GM21390 (cell line): Measurements from ENCODE around the gene ZBP1.

Source experiments
- ATAC-seq: cut with Tn5 transposase; IDR thresholded peaks from one replicate; pipeline ENCODE4 v1.9.1; 2021; ENCODE audit not compliant: unreplicated experiment

The ZBP1 gene

DNA sequence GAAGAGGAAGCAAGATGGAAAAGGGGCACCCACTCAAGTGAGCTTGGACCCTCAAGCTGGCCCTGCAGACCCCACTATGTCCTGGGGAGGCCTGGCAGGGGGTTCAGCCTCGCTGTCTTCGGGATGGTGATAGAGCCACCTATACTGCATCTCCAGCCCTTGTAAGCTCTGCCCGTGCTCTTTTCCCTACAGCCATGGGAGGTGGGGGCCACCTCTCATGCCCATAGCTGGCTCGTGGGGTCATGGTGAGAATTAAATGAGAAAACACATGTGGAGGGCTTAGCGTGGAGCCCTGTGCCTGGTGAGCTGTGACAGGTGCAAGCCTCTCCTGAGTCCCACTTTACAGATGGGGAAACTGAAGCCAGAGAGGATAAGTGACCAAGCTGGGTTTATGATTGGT, 31.6 kb downstream of the ZBP1 start:
- no peak for ATAC-seq

DNA sequence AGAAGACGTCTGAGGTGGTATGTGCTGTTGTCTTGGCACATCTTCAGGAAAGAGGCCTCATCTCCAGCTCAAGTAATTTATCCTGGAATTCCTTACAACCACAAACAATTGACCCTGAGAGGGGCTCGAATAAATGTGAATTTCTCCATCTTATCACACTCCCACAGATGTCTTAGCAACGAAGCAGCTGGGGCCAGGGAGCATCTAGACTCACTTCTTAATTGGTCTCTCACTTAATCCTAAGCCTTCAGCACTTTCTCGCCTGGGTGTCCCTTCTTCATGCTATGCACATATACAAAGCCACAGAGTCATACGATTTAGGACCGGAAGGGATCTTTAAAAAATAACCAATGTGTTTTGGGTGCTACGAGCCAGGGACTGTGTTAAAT, 32.2 kb downstream of the ZBP1 start:
- no peak for ATAC-seq

DNA sequence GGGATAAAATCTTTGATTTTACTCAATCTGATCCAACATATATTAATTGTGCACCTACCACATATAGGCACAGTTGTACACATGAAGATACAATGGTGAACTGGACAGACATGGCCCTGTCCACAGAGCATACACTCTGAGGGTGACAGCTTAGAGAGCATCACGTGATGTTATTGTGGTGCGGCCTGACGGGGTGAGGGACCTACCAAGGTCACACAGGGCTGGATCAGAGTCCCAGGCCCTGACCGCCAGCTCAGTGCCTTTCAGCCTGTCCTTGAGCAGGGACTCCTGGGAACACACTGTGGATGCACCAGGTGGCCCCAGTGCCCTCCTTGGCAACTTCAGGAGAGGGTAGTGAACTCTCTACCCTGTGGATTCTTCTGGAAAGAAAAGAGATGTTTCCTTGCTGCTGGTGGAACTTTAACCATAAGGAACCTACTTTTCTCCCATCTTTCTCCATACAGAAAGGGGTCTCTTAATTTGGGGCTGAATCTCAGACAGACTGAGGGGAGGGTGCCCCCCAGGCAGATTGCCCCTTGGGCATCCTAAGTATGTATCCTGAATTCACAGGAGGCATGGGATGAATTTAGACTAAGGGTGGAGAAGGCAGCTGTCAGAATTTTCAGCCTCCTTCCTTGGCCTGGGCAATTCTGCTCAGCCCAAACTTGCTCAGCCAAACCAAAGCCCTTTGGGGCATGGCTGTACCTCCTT, 32.8 kb downstream of the ZBP1 start:
- no peak for ATAC-seq

DNA sequence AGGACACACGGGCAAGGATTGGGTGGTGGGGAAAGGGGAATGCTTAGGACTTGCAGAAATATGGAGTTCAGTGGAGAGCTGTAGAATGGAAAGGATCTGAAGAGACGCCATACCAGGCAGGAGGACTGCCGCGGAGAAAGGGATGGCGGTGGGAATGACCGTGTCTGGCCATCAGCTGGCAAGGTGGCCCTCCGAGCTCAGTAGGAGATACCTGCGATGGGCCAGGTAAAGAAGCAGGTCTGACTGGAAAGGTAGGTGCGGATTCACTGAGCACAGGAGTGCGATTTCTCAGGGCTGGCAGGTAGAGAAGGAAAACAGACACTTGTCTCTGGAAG, 33.3 kb downstream of the ZBP1 start:
- ATAC-seq: no peak

DNA sequence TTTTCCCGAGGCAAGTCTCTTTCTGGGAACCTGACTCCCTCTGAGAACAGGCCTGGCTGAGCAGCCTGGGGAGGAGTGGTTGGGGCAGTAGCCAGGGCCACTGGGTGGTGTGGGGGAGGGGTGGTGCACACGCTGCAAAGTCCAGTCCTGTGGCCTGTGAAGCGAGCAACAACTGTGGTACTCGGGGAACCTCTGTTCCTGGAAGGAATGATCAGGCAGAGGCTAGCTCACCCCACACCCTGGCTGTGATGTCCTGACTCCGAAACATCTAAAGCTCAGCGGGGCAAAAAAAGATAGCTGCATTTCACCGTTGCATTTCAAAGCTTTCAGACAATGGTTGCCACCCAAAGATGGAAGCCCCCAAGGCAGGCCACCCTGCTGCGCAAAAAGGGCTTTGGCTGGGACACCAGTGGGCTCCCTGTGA, 33.8 kb downstream of the ZBP1 start:
- ATAC-seq: no peak

DNA sequence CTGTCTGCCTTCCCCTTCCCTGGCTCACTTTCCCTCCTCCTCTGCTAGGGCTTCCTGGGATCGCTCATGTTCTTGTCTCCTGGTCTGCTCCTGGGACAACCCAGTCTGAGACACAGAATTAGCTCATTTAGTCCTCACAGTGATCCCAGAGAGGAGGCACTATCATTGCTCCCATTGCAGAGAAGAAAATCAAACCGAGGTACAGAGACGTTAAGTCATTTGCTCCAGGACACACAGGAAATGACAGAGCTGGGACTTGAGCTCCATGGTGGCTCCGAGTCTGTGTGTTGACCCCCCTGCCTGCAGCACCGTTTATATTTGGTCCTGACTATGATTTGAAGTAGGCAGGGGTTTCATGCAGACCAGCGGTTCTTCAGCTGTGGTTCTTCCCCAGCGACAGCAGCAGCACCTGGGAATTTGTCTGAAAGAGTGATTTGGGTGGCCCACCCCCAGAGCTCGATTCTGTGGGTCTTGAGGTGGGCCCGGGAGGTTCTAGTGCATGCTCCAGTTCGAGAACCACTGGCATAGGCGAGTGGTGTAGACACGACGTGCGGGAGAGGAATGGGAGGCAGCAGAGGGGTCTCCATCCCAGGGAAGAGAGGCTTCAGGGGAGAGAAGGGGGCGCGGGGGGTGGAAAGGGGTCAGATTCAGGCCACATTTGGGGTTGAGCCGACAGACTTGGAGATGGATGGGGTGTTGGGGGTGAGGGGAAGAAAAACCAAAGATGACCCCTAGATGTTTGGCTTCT, 34.6 kb downstream of the ZBP1 start:
- no peak for ATAC-seq

DNA sequence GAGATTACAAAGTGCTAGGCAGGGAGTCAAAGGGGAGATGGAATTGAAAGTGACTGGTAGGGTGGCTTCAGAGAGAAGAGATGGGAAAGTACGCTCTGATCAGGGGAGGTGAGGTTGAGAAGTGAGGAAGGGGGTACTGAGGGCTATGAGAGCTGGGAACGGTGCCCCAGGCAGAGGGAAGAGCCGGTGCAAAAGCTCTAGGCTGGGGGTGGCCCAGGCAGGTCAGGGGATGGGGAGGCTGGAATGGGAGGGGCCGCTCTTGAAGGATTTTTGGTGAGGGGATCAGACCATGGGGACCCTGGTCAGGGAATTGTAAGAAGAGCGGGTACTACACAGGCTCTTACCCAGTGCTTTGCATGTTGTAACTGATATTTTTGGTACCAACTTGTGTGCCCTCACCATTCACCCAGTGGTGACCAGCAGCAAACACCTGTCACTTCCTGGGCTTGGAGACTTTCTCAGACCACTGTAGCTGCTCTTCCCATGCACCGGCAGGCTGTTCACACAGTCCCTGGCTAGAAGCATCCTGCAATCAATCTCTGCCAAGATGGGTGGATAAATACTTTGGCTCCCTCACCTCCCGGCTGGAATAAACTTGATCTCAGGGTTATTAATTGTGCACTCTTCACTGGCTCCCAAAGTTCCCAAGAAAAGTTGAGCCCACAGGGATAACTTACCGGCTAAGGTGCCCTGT, 35.3 kb downstream of the ZBP1 start:
- no peak for ATAC-seq

DNA sequence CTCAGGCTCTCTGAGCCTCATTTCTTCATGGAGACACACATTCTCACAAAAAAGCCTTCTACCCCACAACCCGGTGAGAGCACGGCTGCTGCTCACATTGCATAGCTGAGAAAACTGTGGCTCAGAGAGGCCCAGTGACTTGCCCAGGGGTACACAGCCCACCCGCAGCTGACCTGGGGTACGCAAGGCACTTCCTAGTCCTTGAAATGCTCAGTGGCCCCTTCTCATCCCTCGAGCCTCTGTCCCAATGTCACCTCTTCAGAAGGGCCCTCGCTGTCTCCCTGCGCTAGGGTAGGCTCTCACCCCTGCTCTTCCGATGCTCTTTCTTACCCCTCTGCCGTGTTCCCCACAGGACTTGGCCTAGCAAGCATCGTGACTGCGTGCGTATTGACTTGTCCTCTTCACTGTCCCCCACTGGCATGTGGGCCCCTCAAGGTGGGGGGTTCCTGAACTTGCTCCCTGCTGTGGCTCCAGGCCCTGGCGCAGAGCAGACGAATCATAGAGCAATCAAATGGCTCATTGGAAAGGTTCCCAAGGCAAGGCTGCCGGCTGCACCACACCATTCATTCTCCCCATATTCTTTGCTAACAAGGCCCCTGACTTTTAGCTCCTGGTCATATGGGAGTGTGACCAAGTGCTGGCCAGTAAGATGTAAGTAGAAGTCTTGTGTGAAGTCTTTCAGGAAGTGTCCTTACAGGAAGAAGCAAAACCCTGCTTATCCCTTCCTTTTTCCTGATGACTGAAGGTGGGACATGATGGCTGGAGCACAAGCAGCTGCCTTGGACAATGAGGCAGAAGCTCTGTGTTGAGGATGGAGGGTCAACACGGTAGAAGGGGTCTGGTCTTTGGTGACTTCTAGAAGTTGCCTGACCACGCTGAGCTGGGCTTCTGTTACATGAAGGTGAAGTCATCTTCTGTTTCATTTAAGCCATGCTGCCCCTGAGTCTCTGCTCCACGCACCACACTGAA, 36.7 kb downstream of the ZBP1 start:
- no peak for ATAC-seq

DNA sequence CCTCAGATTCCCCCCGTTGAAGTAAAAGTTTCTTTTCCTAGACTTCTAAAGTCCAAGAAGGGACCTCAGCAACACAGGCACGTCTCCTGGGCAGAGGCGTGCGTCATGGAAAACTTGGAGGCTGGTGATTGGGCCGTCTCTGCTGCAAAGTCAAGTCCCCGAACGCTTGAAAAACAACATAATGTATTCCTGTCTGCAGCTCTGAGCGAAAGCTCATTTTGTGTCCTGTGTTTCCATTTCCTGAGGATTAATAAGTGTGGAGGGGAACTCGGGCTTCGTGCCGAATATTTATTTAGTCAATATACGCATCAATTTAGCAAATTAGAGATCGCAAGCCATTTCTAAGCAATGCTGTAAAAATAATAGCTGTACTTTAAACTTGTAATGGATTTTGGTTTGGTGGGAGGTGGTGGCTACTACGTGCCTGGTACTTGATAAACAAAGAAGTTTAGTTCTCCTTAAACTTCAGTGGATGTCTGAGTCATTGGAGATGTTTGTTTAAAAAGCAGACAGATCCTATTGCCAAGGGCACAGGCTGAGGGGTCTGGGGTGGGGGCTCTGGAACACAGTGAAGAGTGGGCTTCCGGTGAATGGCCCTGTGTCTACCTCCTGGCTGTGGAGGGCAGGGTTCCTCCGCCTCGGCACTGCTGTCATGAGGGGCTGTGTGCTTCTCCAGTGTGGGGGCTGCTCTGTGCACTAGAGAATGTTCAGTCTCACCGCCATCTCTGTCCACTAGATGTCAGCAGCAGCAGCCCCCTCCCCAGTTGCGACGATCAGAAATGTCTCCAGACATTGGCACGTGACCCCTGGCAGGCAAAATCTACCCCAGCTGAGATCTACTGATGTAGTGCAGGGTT, 37.6 kb downstream of the ZBP1 start:
- no peak for ATAC-seq

DNA sequence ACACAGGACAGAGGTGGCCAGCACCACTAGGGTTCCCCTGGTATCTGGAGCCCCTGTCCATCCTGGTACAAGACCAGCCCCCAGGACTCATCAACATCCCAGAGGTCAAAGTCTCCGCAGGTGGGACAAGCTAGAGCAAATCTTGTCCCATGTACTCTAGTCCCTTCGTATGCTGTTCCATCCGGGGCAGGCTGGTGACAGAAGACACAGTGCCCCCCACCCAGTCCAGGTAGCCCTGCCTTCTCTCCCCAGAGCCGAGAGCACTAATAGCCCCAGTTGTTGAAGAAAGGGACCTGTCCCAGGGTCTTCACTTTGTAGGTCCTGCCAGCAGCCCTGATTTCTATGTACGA, 38.2 kb downstream of the ZBP1 start:
- ATAC-seq: no peak

DNA sequence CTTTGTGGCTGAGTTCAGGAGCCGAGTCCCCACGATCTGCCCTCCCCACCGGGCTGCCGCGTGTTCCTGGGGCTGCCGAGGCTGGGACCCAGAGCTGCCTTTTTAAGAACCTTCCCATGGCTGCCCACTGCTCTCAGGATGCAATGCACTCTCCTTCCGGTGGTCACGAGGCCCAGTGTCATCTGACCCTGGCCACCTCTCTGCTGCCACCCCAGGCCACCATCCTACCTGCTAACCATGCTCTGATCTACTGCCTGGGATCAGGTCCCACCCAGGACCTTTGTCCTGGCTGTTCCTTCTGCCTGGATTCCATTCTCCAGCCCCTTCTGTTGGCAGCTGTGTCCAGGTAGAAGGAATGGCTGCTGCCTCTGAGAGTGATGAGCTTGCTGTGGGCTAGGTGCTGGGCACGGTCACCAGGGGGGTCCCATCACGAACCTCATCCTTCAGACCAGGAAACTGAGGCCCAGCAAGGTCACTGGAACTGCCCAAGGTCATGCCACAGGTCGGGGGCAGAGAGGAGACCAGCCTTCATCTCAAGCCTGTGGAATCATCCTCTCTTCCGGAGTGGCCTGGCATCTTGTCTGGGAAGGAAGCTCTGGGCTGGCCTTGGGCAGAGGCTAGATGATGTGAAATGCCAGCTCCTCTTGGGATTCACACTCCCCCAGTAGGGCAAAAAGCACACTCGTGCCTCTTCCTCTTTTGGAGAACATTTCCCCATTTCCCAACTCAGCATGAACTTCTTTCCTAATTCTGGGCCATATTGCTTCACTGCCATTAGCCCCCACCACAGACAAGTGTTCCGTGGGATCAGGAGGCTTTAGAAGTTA, 38.8 kb downstream of the ZBP1 start:
- no peak for ATAC-seq

DNA sequence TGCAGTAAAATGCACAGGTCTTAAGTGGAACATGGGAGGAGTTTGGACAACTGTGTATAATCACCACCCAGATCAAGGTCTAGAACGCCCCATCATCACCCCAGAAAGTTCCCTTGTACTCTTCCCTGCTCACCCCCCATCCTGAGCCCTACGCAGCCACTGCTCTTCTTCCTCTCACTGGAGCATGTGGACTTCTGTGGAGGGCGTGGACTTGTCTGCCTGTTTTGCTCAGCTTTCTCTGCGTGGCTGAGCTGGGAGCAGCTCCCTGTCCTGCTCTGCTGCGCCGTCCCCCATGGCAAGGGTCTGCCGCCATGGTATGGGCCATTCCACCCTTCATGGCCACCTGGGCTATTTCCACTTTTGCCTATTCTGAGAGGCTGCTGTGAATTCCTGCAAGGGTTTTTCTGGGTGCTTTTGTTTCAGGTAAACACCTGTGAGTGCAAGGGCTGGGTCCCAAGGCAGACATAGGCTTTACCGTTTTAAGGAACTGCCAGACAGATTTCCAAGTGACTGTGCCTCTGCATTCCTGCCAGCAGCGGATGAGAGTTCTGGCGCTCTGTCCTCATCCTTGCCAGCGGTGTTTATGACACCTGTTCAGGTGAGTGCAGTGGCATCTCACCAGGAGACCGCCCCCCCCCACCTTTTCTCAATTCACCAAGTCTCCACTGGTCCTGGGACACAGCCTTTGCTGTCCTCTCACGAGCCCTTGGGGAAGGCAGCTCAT, 39.6 kb downstream of the ZBP1 start:
- ATAC-seq: no peak

DNA sequence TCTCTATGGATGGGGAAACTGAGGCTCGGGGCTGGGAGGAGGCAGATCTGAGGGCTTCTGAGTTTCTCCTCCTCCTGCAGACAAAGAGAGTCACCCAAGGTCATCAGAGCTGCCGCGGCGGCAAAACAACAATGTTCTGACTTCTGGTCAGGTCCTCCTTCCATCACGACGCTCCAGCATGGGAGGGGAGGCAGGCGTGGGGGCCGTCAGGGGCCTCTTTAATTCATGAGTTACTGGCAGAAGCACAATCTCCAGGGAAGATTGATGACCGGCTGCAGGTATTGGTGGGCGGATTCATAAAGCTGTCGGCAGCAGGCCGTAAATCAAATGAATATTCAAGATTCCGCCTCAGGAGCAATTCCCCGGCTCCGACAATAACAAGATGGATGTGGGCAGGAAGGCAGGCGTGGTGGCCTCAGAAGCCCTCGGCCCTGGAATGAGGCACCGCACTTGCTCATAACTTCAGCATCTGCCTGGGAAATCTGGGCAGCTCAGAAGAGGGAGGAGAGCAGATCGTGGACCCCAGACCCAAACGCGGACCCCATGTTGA, 40.3 kb downstream of the ZBP1 start:
- ATAC-seq: no peak

DNA sequence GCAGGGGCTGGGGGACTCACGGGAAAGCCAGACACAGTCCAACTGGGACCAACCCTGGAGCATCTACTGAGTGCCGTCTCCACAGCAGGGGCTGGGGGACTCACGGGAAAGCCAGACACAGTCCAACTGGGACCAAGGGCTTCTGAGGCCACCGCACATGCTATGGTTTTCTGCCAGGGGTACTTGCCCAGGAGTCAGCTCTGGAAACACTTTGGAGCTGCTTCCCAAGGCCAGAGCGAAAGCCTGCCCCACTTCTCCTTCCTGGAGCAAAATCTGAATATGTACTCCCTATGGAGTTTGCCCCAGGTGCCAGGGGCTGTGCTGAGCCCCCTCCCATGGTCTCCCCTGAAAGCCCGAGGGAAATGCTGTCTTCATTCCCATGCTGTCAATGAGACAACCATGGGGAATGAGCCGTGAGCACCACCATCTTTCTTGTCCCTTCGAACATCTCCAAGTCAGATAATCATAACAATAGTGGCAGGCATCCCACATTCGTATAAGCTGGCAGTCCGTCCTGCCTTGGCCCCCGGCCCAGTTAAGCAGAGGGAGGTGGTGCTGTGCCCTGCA, 40.8 kb downstream of the ZBP1 start:
- ATAC-seq: no peak

DNA sequence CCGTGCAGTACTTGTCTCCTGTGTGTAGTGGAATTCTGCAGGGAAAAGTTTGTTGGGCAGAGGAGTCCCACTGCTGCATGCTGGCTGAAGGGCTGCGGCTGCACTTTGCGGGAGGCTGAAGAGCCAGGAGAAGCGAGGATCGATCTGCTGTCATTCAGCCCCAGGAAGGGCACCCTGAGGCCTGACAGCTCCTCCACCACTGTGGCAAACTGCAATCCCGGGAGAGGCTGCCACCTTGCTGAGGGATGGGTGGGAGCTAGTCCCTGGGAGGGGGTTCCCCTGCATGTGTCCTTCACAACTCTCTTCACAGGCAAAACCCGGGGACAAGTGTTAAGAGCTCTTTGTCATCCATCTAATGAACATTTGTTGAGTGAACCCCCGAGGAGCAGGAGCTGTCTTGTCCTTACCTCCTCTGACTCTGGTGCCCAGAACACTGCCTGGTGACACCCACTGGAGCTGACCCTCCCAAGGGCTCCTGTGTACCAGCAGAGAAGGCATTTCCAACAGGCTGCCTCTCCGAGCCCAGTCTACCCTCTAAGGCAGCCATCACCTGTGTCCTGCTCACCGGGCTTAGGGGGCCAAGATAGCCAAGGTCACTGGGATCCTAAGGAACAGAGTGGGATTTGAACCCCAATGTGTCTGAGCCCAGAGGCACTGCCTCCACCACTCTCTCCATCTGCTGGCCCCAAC, 41.6 kb downstream of the ZBP1 start:
- no peak for ATAC-seq

DNA sequence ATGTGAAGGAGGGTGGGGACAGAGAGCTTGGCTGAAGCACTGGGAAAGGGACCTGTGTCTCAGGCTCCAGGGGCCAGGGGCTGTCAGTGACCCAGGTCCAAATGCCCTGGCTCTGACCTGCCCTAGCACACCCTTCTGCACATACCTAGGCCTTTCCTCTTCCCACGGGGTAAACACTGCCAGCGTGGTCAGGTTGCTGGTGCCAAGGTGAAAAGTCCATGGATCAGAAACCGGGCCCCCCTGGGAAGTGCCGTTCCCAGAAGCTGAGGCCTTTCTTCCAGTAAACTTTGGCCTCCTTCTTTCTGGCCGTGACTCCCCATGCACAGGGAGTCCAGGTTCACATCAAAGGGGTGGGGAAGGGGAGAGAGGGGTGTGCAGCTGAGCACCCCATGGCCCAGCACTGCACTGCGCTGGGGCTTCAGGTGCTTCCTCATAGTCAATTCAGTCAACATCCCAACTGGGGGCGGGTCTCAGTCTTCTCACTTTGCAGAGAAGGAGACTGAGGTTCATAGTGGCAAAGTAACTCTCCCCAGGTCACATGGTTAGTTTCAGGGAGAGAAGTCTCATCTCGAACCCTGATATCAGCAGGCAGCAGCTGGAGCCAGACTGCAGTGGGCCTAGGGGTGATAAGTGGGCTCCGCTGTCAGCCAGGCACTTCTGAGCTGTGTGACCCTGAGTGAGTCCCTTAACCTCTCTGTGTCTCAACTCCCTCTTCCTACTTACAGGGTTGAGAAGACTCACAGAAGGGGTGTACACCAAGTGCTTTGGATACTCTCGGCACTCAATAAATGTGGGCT, 42.3 kb downstream of the ZBP1 start:
- no peak for ATAC-seq
